Osteoblast (primary cell): ENCODE data around the gene DOCK11. TPM values are rescaled to one million over a fixed set of nuclear protein-coding genes. Genes with fewer than 3 reads are reported as not detected.
A peak's percentile ranks its signal among the peaks of the same experiment; 100 is the strongest.

ENCODE experiments used
- DNase-seq: peaks from one replicate; pipeline ENCODE4 v3.0.0; 2011; ENCODE audit warnings: low spot score, mixed read lengths; ENCODE audit not compliant: insufficient read length; ENCODE audit errors: missing footprints
- H2AFZ ChIP-seq: 2 replicates; pipeline ENCODE4 v1.6.0; 2011; ENCODE audit warnings: mild to moderate bottlenecking, low read length
- H3K27ac ChIP-seq: 2 replicates; pipeline ENCODE4 v1.5.1; 2011; ENCODE audit warnings: mild to moderate bottlenecking, low read depth, low read length, moderate library complexity
- H3K27me3 ChIP-seq: 2 replicates; pipeline ENCODE4 v1.6.0; 2012; ENCODE audit warnings: mild to moderate bottlenecking, control low read depth, inconsistent platforms, low read length, moderate library complexity; ENCODE audit not compliant: insufficient read depth
- H3K36me3 ChIP-seq: 2 replicates; pipeline ENCODE4 v1.5.1; 2011; ENCODE audit warnings: mild to moderate bottlenecking, low read length, control low read depth, moderate library complexity; ENCODE audit not compliant: insufficient read depth
- H3K4me1 ChIP-seq: 2 replicates; pipeline ENCODE4 v1.5.1; 2011; ENCODE audit warnings: mild to moderate bottlenecking, low read length, control low read depth, moderate library complexity; ENCODE audit not compliant: insufficient read depth
- H3K4me2 ChIP-seq: 2 replicates; pipeline ENCODE4 v1.6.0; 2011; ENCODE audit warnings: mild to moderate bottlenecking, low read length; ENCODE audit not compliant: insufficient read depth
- H3K4me3 ChIP-seq: fragments of 200-600 bp; sonication (generic); 3 replicates; pipeline ENCODE4 v1.5.1; 2012; ENCODE audit warnings: mild to moderate bottlenecking, low read length, inconsistent platforms; ENCODE audit not compliant: insufficient read depth
- H3K79me2 ChIP-seq: 2 replicates; pipeline ENCODE4 v1.6.0; 2012; ENCODE audit warnings: mild to moderate bottlenecking, low read length, control low read depth, inconsistent platforms; ENCODE audit not compliant: insufficient read depth
- H3K9me3 ChIP-seq: 2 replicates; pipeline ENCODE4 v1.5.1; 2011; ENCODE audit warnings: low read depth, low read length, control low read depth
- H4K20me1 ChIP-seq: 2 replicates; pipeline ENCODE4 v1.6.0; 2012; ENCODE audit warnings: mild to moderate bottlenecking, low read length, control low read depth; ENCODE audit not compliant: insufficient read depth
- total RNA-seq: library from RNA; depleted of rRNA; stranded (reverse); fragments of >200 nt; gene quantifications from 2 replicates; pipeline ENCODE4 v1.2.3, GENCODE V29; 2012
- TF ChIP-seq, protein P1 (sequence below): IDR thresholded peaks from 2 replicates; pipeline ENCODE4 v1.5.1; 2011; ENCODE audit warnings: mild to moderate bottlenecking, low read depth, low read length, moderate library complexity; ENCODE audit errors: extremely low read depth

DOCK11 gene
- total RNA-seq, 1 donor, result 26.4 TPM

DNA sequence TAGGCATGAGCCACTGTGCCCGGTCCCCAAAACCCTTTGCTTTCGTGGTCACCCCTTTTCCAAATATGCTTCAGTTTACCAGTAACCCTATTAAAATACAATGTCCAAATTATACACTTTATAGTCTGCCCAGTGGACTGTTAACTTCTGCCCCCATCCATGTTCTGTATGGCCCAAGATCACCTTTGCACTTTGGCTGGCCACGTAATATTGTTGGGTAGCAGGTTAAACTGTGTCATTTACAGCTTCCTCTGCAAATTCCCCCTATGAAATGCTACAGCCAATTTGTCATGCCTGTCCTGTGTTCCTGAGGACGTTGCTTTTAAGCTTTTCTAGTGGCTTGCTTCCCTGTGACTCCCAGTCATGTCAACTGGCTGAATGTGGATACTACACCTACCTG, 130.7 kb downstream of the DOCK11 start:
- Histone ChIP-seq H3K9me3 (no peaks in the 10 kb centered on the region), H3K36me3 (no peaks in the 10 kb centered on the region), H3K4me2 (no peak overlapping the region), H3K4me3 (no peak overlapping the region), H3K79me2 (no peaks in the 10 kb centered on the region), H4K20me1 (no peaks in the 10 kb centered on the region), H2AFZ (no peak overlapping the region), H3K27ac (no peak overlapping the region), H3K4me1 (no peaks in the 10 kb centered on the region), H3K27me3 (no peaks in the 10 kb centered on the region)
- no peak for DNase-seq
- TF ChIP-seq, protein P1, sequence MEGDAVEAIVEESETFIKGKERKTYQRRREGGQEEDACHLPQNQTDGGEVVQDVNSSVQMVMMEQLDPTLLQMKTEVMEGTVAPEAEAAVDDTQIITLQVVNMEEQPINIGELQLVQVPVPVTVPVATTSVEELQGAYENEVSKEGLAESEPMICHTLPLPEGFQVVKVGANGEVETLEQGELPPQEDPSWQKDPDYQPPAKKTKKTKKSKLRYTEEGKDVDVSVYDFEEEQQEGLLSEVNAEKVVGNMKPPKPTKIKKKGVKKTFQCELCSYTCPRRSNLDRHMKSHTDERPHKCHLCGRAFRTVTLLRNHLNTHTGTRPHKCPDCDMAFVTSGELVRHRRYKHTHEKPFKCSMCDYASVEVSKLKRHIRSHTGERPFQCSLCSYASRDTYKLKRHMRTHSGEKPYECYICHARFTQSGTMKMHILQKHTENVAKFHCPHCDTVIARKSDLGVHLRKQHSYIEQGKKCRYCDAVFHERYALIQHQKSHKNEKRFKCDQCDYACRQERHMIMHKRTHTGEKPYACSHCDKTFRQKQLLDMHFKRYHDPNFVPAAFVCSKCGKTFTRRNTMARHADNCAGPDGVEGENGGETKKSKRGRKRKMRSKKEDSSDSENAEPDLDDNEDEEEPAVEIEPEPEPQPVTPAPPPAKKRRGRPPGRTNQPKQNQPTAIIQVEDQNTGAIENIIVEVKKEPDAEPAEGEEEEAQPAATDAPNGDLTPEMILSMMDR, result no peak

DNA sequence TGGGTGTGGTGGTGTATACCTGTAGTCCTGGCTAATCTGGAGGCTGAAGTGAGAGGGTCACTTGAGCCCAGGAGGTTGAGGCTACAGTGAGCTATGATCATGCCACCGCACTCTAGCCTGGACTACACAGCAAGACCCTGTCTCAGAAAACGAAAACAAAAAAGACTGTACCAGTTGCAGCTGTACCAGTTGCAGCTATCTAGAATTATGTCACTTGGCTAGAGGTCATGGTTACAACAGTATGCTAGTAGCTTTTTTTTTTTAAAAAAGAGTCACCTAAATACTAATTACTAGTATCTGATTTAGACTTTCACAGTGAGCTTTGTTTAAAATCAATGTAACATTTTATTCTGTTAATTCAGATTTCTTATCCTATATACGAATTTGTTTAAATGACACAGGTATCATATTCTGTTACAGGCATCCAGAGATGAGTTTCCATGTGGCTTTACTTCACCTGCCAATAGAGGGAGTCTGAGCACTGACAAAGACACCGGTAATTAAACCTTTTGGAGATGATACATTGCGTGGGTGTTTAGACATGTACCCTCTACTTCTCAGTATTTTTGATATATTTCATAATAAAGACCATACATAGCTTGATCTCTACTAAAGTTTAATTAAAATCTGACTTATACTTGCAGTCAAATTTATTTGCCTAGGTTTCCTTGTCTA, 131.6 kb downstream of the DOCK11 start:
- H3K79me2 ChIP-seq, result no peaks in the 10 kb centered on the region
- H3K4me3 ChIP-seq, result no peak overlapping the region
- no peaks in the 10 kb centered on the region for H3K36me3 ChIP-seq
- H3K4me2 ChIP-seq, result no peak overlapping the region
- no peak for DNase-seq
- no peaks in the 10 kb centered on the region for H3K27me3 ChIP-seq
- H2AFZ ChIP-seq, result no peak overlapping the region
- H3K9me3 ChIP-seq, result no peaks in the 10 kb centered on the region
- no peak overlapping the region for H3K27ac ChIP-seq
- H3K4me1 ChIP-seq, result no peaks in the 10 kb centered on the region
- TF ChIP-seq, protein P1, result peak; percentile 28
- no peaks in the 10 kb centered on the region for H4K20me1 ChIP-seq

- Histone ChIP-seq H3K4me1 (no peaks in the 10 kb centered on the region), H4K20me1 (no peaks in the 10 kb centered on the region), H3K36me3 (no peaks in the 10 kb centered on the region), H3K9me3 (no peaks in the 10 kb centered on the region), H3K4me3 (no peak overlapping the region), H2AFZ (no peak overlapping the region), H3K4me2 (no peak overlapping the region), H3K27me3 (no peaks in the 10 kb centered on the region), H3K27ac (no peak overlapping the region), H3K79me2 (no peaks in the 10 kb centered on the region)
- TF ChIP-seq, protein P1, result no peak
- DNase-seq, result no peak
Measured at GRCh38 chrX:118630848-118631247, 135.2 kb downstream of the DOCK11 start.

DNA sequence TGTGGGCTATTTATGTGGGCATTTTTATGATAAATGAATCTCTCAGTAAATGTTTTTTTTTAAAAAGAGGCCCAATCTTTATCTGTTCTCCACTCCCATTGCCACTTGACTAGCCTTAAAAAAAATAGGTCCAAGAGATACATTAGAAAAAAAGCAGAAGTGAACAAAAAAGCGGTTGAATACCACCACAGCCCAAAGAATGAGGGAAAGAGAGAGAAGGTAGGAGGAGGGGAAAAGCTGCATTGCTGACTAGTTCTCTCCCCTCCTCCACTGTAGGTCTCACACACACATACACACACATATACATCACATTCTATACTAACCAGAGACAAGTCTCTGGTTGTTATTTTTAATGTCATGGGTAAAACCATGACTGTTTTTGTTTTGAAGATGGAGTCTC, 136.0 kb downstream of the DOCK11 start:
- no peaks in the 10 kb centered on the region for H3K36me3 ChIP-seq
- H3K9me3 ChIP-seq, result no peaks in the 10 kb centered on the region
- no peaks in the 10 kb centered on the region for H3K27me3 ChIP-seq
- TF ChIP-seq, protein P1, result no peak
- DNase-seq, result no peak
- H3K4me1 ChIP-seq, result no peaks in the 10 kb centered on the region
- H3K79me2 ChIP-seq, result no peaks in the 10 kb centered on the region
- no peak overlapping the region for H3K27ac ChIP-seq
- no peaks in the 10 kb centered on the region for H4K20me1 ChIP-seq
- H3K4me3 ChIP-seq, result no peak overlapping the region
- H3K4me2 ChIP-seq, result no peak overlapping the region
- H2AFZ ChIP-seq, result no peak overlapping the region
